ENCODE measurements around the gene SASH1.

GRCh38 chr6:148493424-148493823, 150.8 kb downstream of the SASH1 start:
- TF ChIP-seq POLR2AphosphoS5 (IDR thresholded peaks at IDR 0.05) (no peak), CTCF (IDR thresholded peaks at IDR 0.05) (no peak), POLR2A (IDR thresholded peaks at IDR 0.05) (no peak), EP300 (IDR thresholded peaks at IDR 0.05) (no peak)
